Measurements from ENCODE around the gene MBD5. TPM values are rescaled to one million over a fixed set of nuclear protein-coding genes. Genes with fewer than 3 reads are reported as not detected.

MBD5 gene
- total RNA-seq, 1 experiment from 2014 or later = 5.2 TPM

DNA sequence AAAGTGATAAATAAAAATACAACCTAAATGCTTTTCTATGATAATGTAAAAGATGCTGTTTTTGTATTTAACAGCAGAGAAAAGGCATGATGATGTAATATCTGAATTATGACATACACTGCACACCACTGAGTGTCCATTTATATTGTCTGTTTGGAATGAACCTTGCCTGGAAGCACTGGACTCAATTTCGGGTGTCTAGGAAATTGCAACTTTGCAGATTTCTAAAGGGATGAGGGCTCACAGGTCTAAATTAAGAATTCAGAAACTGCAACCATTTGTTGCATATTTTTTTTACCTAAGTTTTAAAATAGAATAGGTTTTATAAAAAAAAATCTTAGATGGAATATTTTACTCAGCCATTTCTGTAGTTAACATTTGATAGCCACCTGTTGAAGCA lies 492.5 kb downstream of the MBD5 start:
- no peak for DNase-seq (ENCODE audit: low read depth, low spot score)
- in situ Hi-C loops (cut with HindIII; ENCODE audit: low pct_unique_long_range_greater_than_20kb, low sequenced_read_pairs) = no loop called here

- in situ Hi-C loops (cut with HindIII; ENCODE audit: low pct_unique_long_range_greater_than_20kb, low sequenced_read_pairs) = no loop called here
- no peak for DNase-seq (ENCODE audit: low read depth, low spot score)
These were observed 494.2 kb downstream of the MBD5 start for GRCh38 chr2:148515120-148515519.

GRCh38 chr2:148515976-148516375 lies 495.1 kb downstream of the MBD5 start:
- no peak for DNase-seq (ENCODE audit: low read depth, low spot score)
- in situ Hi-C loops (cut with HindIII; ENCODE audit: low pct_unique_long_range_greater_than_20kb, low sequenced_read_pairs) = no loop called here

GRCh38 chr2:148517296-148517695 lies 496.4 kb downstream of the MBD5 start:
- in situ Hi-C loops (cut with HindIII; ENCODE audit: low pct_unique_long_range_greater_than_20kb, low sequenced_read_pairs) = no loop called here
- DNase-seq (ENCODE audit: low read depth, low spot score) = no peak

DNA sequence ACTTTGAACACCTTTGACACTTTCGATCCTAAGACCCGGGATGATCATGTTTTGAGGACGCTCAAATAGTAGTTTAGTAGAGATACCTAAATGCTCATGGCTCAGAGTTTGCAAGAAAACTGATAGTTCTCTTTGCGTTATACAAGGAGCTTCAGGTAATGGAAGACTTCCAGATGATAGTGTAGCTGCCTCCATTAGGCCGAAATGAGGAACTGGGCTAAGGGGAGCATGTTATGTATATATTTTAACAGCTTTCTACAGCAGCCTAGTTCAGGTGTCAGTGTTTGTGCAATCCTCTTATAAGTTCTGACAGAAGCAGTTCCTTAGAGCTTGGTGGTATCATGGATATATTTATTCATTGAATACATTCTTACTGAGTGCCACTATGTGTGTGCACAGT lies 496.9 kb downstream of the MBD5 start:
- in situ Hi-C loops (cut with HindIII; ENCODE audit: low pct_unique_long_range_greater_than_20kb, low sequenced_read_pairs) = no loop called here
- DNase-seq (ENCODE audit: low read depth, low spot score) = no peak

GRCh38 chr2:148519013-148519412 lies 498.1 kb downstream of the MBD5 start:
- no peak for DNase-seq (ENCODE audit: low read depth, low spot score)
- in situ Hi-C loops (cut with HindIII; ENCODE audit: low pct_unique_long_range_greater_than_20kb, low sequenced_read_pairs) = no loop called here

DNA sequence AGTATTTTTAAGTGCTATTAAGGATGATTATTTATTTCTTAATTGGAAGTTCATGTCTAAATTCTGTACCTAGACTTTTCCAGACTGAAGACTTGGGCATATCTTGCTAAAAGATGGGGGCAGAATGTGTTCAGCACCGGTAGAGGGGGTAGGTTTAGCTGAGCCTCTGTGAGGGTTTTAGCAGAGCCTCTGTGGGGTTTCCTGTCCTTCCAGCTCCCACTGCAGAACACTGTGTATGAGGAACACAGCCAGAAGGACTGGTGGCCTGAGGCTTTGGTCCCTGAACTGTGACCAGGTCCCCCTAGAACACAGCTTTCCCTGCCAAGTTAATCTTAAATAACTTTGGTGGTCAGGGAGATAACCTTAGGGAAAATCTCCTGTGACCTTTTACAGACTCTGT lies 500.3 kb downstream of the MBD5 start:
- in situ Hi-C loops (cut with HindIII; ENCODE audit: low pct_unique_long_range_greater_than_20kb, low sequenced_read_pairs) = no loop called here
- DNase-seq (ENCODE audit: low read depth, low spot score) = no peak

GRCh38 chr2:148523315-148523714 lies 502.4 kb downstream of the MBD5 start:
- no peak for DNase-seq (ENCODE audit: low read depth, low spot score)
- in situ Hi-C loops (cut with HindIII; ENCODE audit: low pct_unique_long_range_greater_than_20kb, low sequenced_read_pairs) = no loop called here

GRCh38 chr2:148524519-148524919 lies 503.6 kb downstream of the MBD5 start:
- in situ Hi-C loops (cut with HindIII; ENCODE audit: low pct_unique_long_range_greater_than_20kb, low sequenced_read_pairs) = no loop called here
- no peak for DNase-seq (ENCODE audit: low read depth, low spot score)

GRCh38 chr2:148525130-148525529 lies 504.2 kb downstream of the MBD5 start:
- in situ Hi-C loops (cut with HindIII; ENCODE audit: low pct_unique_long_range_greater_than_20kb, low sequenced_read_pairs) = no loop called here
- no peak for DNase-seq (ENCODE audit: low read depth, low spot score)

DNA sequence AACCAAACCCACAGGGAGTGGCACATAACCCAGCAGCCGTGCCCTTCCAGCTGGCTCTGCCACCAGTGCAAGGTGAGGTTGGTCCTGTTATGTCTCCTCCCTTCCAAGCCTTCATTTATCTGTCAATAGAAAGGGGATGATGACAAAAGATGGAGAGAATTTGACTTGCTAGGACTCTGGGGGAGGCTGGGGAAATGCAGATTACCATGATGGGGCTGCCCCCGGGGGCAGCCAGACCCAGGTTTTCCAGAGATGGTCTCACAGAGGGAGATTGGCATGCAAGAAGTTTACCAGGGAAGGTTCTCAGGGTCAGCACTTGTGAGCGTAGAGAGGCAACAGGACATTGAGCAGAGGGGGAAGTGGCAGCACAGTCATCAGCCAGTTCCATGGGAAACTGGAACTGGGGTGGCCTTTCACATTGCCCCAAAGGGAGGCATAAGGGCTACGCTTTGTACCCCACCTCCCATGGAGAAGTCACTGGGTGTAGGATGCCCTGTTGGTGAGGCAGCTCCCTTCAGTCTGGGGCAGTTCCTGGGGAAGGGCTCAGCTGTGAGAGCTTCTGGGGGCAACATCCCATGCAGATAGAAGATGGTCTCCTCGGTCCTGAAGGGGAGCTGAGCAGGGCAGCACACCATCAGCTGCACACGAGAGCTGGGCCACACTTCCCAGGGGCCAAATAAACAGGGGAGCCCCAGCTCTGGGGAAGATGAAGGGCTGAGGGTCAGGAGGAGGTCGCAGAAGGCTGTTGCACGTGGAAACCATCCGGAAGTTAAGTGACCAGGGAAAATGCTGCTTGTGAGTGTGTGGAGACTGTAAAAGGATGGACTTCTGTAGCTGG lies 505.8 kb downstream of the MBD5 start:
- in situ Hi-C loops (cut with HindIII; ENCODE audit: low pct_unique_long_range_greater_than_20kb, low sequenced_read_pairs) = no loop called here
- no peak for DNase-seq (ENCODE audit: low read depth, low spot score)

GRCh38 chr2:148527488-148528340 lies 506.8 kb downstream of the MBD5 start:
- in situ Hi-C loops (cut with HindIII; ENCODE audit: low pct_unique_long_range_greater_than_20kb, low sequenced_read_pairs) = no loop called here
- DNase-seq (ENCODE audit: low read depth, low spot score) = no peak

- no peak for DNase-seq (ENCODE audit: low read depth, low spot score)
- in situ Hi-C loops (cut with HindIII; ENCODE audit: low pct_unique_long_range_greater_than_20kb, low sequenced_read_pairs) = no loop called here
These were observed 507.6 kb downstream of the MBD5 start for GRCh38 chr2:148528356-148529064.

DNA sequence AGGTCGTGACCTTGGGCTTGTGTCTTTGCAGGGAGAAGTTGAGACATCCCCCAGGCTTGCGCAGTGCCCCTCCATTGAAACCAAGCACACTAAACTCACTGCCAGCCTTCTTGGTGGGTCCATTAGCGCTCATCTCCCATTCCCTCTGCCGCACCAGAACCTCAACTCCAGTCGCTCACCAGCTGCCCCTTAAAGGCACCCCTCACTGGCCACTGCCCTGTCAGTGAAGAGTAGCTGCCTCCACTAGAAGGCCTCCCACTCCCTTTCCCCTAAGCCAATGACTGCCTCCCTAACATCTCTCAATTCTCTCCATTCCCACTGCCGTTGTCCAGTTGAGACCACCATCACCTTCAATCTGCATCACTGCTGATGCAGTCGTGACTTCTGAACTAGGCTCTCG lies 508.9 kb downstream of the MBD5 start:
- in situ Hi-C loops (cut with HindIII; ENCODE audit: low pct_unique_long_range_greater_than_20kb, low sequenced_read_pairs) = no loop called here
- DNase-seq (ENCODE audit: low read depth, low spot score) = no peak

GRCh38 chr2:148530350-148530749 lies 509.5 kb downstream of the MBD5 start:
- no peak for DNase-seq (ENCODE audit: low read depth, low spot score)
- in situ Hi-C loops (cut with HindIII; ENCODE audit: low pct_unique_long_range_greater_than_20kb, low sequenced_read_pairs) = no loop called here

GRCh38 chr2:148531235-148531634 lies 510.3 kb downstream of the MBD5 start:
- in situ Hi-C loops (cut with HindIII; ENCODE audit: low pct_unique_long_range_greater_than_20kb, low sequenced_read_pairs) = no loop called here
- no peak for DNase-seq (ENCODE audit: low read depth, low spot score)

DNA sequence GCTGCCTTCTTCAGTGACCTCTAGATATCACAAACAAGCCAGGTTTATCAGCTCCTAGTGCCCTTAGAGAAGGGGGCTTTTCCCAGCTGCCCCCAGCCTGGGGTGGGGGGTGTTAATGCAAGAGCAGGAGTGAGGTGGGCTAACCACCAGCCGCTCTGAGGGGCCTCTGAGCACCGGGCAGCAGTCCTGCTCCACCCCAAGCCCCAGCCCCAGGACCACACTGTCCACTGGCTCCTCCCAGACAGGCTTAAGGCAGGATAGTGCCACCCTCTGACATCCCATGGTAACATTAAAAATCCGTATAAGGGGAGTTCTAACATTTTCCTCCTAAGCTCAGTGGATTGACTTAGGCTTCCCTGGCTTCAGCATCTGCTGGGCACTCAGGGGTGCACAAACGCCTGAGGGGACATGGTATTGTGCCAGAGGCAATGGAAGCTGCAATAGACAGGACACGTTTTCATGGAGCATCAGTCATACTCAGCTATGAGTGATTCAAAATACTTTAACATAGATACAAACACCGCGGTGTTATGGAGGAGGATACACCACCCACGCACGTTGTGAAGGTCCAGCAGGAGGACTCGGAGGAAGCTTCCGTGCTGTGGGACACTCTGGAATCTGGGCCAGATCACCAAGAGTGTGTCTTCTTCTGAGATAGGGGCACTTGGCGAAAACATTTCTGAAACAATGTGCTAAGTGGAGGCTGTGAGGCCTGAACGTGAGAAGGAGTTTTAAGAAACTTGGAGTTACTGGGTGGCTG lies 511.0 kb downstream of the MBD5 start:
- DNase-seq (ENCODE audit: low read depth, low spot score) = no peak
- in situ Hi-C loops (cut with HindIII; ENCODE audit: low pct_unique_long_range_greater_than_20kb, low sequenced_read_pairs) = no loop called here

- in situ Hi-C loops (cut with HindIII; ENCODE audit: low pct_unique_long_range_greater_than_20kb, low sequenced_read_pairs) = no loop called here
- DNase-seq (ENCODE audit: low read depth, low spot score) = no peak
These were observed 512.1 kb downstream of the MBD5 start for GRCh38 chr2:148533004-148533403.
